Skin epidermis (tissue), 12 donors: ENCODE measurements around the gene ZNF385B.
"Not testable (repeated sequence)": the region's sequence is repeated elsewhere in the genome, so short reads cannot be mapped to it uniquely, and the experiment has no call there.

Experiments used
- H3K27ac ChIP-seq, 21 experiments: fragments of 200-600 bp; sonication (generic) in 11 of 21; one replicate each; pipeline ENCODE4 v1.5.0; 2020; ENCODE audit warnings: mild to moderate bottlenecking in 3 of 21, inconsistent platforms in 2 of 21, moderate library complexity in 2 of 21
- H3K4me3 ChIP-seq, 7 experiments: fragments of 200-600 bp; sonication (generic) in 2 of 7; one replicate each; pipeline ENCODE4 v1.5.0; 2020; ENCODE audit warnings: inconsistent platforms in 2 of 7, mild to moderate bottlenecking in 2 of 7, moderate library complexity in 1 of 7

ZNF385B gene

DNA sequence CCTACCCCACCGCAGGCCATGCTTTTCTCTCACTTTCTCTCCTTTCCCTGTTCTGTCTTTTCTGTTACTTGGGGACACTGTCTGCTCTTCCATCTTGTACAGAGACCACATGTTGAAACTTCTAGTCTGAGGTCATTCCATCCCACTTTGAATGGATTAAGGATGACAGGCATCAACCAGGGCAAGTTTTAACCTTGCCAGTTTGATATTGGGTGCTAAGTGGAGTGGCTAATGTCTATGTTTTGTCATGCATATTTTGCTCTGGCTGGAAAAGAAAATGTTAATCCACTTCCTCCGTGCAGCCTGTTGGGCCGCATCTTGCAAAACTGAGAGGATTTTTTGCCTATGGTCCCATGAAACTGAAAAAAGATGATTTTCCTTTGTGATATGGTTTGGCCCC lies 391.3 kb downstream of the ZNF385B start:
- Histone ChIP-seq H3K27ac (no peak overlapping the region), H3K4me3 (no peak overlapping the region)

DNA sequence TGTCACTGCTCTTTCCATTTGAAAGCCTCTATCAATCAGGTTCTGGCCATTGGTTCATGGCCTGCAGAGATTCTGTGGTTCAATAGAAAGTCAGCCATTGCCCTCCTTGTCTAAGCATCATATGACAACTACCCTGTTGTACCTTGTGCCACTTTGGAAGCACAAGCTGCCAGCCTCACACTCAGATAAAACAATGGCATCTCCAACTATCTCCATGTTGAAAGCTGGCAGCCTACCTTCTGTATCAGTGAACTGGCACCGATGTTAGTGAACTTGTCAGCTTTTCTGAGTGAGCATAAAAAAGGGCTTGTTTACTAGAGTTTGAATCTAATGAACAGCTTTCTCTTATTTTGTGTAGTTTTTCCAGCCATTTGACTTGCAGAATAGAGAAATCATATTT lies 393.5 kb downstream of the ZNF385B start:
- no peak overlapping the region for H3K4me3 ChIP-seq
- H3K27ac ChIP-seq: no peak overlapping the region

DNA sequence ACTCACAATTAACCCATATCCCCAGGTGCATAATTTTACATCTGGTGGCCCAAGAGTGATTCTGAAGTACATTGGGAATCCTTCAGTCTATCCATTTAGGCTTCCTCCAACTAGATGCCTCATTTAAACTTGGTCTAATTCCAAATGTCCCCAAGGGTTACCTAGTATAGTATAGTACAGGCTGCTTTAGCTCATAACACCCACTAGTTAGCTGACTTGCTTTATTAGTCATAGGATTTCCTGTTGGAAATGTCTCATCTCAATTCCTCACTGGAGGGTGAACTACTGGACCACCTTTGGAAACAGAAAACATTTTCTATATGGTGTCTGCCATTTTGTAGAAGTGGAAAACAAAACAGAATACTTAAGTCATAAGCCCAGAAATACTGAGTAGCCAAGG lies 394.3 kb downstream of the ZNF385B start:
- H3K27ac ChIP-seq: no peak overlapping the region
- no peak overlapping the region for H3K4me3 ChIP-seq

DNA sequence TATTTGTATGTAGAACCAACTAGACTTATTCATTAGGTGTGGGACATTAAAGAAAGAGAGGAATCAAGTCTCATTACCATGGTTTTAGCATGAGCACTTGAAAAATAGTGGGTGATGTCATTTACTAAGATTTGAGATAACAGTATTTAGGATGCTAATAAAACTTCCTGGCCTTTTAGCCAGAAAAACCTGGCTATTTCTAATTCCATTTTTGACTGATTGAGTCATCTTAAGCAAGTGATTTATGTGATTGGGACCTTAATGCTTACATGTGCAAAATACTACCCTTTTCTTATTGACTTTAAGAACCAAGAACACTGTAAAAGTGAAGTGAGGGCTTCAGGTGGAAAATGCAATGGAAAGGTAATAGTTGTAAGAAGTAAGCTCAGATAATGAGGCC lies 400.0 kb downstream of the ZNF385B start:
- Histone ChIP-seq H3K4me3 (no peak overlapping the region), H3K27ac (no peak overlapping the region)

DNA sequence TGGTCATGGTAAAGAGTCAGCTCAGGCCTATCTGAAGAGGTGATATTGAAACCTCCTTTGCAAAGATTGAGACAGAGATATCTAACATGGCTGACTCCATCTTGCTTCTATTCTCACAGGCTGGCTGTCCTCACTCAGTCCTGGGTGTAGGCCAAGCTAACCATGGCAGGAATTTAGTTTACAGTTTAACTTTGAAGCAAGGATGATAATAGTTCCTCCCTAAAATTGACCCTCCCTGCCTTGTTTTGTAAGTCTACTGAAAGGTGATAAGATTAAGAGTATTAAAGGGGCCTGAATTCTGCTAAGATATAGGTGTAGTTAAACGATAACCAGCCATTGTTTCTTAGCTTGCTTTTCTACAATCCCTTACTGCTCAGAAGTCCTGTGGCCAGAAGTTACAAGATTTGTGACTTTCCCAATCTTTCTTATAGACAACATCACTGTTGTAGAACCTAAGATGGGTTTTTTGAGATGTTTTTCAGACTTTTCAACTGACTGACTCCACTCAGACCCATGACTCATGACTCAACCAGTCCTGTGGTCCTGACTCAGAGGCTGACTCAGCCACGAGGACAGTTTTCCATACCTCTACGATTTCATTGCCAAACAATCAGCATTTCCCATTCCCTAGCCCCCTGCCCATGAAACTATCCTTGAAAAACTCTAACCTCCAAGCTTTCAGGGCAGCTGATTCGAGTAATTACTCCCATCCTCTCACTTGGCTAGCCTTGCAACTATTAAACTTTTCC lies 401.1 kb downstream of the ZNF385B start:
- Histone ChIP-seq H3K27ac (peak overlapping the region in 1 of 21 experiments; percentile 11), H3K4me3 (no peak overlapping the region)

DNA sequence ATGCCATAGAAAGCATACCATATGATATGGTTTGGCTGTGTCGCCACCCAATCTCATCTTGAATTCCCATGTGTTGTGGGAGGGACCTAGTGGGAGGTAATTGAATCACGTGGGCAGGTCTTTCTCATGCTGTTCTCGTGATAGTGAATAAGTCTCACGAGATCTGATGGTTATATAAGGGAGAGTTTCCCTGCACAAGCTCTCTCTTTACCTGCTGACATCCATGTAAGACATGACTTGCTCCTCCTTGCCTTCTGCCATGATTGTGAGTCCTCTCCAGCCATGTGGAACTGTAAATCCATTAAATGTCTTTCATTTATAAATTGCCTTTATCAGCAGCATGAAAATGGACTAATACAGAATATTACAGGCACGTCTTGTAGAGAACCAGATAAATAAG lies 403.3 kb downstream of the ZNF385B start:
- not testable (repeated sequence) for H3K4me3 ChIP-seq, H3K27ac ChIP-seq

DNA sequence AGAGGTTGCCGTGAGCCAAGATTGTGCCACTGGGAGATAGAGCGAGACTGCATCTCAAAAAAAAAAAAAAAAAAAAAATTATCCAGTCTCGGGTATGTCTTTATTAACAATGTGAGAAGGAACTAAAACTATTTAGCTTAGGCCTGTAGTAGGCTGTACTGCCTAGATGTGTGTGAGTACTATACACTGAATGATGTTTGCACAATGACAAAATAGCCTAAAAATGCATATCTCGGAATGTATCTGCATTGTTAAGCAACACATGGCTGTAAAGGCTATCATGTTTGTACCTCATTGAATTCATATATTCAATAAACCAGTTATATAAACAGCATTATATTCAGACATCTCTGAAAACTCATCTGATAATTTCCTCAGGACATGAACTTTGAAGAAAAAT lies 405.6 kb downstream of the ZNF385B start:
- Histone ChIP-seq H3K4me3 (no peak overlapping the region), H3K27ac (no peak overlapping the region)

DNA sequence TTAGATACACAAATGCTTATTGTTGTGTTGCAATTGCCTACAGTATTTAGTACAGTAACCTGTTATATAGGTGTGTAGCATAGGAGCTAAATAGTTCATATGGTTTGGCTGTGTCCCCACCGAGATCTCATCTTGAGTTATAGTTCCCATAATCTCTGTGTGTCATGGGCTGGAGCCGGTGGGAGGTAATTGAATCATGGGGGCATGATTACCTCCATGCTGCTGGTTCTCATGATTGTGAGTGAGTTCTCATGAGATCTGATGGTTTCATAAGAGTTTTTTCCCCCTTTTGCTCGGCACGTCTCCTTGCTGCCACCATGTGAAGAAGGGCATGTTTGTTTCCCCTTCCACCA lies 406.3 kb downstream of the ZNF385B start:
- Histone ChIP-seq H3K4me3 (no peak overlapping the region), H3K27ac (no peak overlapping the region)

DNA sequence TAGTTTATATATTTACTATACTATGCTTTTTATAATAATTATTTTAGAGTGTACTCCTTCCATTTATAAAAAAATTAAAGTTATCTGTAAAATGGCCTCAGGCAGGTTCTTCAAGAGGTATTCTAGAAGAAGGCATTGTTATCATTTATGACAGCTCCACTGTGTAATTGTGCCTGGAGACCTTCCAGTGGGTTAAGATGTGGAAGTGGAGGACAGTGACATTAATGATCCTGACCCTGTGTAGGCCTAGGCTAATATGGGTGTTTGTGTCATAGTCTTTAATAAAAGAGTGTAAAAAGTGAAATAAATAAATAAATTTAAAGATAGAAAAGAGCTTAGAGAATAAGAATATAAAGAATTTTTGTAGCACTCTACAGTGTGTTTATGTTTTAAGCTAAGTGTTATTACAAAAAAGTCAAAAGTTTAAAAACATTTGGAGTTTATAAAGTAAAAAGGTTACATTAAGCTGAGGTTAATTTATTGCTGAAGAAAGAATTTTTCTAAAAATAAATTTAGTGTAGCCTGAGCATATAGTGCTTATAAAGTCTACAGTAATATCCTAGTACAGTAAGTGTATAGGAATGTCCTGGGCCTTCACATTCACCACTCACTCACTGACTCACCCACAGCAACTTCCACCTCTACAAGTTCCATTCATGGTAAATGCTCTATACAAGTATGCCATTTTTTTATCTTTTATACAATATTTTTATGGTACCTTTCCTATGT lies 406.8 kb downstream of the ZNF385B start:
- Histone ChIP-seq H3K4me3 (no peak overlapping the region), H3K27ac (no peak overlapping the region)

DNA sequence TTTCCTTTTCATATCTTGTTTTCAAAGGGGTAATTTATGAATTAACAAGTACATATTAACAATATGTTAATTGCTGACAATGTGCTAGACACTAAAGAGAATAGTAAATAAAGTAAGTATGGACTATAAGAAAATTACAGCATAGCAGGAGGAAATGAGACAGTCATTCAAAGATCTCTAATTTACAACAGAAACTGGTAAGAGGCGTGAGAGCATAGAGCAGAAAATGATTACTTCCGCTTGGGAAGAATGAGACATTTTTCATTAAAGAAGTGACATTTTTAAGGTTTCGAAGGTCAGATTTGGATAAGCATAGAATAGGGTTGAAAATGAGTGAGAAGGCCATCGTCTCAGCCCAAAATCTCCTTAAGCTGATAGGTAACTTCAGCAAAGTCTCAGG lies 412.4 kb downstream of the ZNF385B start:
- Histone ChIP-seq H3K4me3 (no peak overlapping the region), H3K27ac (no peak overlapping the region)

DNA sequence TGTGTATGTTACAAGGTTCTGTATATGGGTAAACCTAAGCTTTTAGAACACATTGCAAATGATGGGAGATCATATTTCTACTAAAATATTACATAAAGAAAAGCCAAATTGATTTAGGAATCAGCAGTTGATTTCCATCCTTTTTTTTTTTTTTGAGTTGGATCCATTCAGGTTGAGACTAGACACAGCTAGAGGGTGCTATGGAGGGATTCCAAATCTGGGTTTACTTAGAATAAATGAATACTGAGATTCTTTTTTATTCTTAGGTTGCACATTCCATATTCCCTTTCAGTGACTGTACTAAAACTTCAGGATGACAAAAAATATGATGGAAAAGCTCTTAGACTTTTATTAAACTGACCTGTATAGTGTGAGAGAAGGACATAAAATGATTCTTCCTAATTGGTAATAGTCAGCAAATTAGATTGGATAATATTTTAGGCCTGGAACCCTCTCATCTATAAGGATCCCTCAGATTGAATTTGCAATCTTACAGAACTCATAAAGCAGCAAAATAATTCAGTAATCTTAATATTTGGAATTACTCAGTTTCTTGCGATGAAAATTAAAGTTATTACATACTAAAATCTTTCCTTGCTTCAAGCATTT lies 413.5 kb downstream of the ZNF385B start:
- Histone ChIP-seq H3K27ac (no peak overlapping the region), H3K4me3 (no peak overlapping the region)

DNA sequence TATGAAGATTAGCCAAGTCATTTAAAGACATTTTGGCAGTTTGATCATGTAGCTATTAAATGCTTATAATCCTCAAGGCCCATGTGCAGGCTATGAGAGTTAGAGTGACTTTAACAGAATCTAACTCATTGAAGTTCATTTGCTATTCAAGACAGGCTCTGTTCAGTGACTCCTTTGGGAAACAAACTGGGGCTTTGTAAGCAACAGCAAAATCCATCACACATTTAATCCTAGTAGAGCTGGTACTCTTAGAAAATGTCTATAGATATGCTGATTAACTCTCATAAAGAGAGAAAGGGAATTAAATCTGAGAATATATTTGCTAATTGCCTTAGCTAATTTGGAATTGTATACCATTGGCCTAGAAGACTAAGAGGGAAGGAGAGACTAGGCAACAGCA lies 414.0 kb downstream of the ZNF385B start:
- no peak overlapping the region for H3K27ac ChIP-seq
- no peak overlapping the region for H3K4me3 ChIP-seq

DNA sequence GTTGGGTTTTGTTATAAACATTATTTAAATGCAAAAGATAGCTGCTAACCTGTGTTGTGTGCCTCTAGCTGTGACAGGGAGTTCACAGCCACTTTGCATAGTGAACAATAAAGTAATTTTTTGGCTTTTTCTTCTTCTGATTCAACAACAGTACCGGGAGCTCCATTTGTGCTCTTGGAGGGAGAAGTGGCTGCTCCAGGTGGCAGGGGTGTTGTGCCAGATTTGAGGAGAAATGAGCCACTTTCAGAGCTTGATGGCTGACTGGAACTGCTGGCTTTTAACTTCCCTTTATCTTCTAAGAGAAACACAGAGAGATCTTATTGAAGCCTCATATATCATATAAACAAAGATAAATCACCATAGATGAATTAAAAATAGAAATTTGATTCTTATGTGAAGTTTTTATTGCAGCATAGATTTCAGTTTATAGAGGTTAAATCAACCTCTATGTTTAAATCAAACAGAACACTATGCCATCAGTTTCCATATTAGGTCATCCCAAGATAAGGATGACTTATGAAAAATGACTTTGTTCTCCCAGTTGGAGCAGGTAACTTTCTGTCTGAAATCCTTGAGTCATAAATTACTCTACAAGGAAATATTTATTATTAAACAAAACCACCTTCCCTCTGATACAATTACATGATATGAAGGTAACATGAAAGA lies 414.8 kb downstream of the ZNF385B start:
- Histone ChIP-seq H3K27ac (no peak overlapping the region), H3K4me3 (no peak overlapping the region)

DNA sequence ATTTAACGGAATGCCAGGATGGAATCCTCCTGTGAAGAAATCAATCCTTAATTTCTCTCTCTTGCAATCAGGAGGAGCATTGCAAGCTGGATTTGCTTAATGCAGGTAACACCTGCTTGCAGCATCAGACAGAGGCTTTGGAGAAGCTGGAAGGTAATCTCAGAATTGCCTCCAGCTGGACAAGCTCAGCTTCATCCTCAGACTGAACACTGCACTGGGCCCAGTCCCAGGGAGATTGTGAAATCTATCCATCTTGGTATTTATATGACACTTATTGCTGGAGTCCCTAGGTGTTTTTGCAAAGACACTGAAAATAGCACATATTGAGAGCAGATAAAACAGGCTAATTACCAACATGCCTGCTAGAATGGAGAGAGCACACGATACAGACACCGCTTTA lies 417.4 kb downstream of the ZNF385B start:
- Histone ChIP-seq H3K4me3 (no peak overlapping the region), H3K27ac (no peak overlapping the region)

DNA sequence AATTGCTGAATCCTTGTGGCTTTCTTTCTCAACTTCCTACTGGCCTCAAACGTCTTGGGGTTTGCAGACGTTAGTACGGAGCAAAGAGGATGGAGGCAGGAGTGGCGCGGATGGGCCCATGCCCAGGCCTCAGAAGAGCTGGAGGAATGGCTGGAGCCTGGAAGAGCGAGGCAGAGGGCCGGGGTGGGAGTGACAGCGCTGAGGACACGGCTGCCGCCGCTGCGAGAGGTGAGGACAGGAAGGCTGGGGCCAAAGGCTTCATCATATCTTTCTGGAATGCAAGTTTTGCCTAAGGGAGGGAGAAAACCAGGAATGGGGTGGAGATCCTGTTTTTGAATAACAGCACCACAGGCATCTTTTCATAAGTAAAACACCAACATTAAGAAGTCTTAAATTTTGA lies 418.2 kb downstream of the ZNF385B start:
- Histone ChIP-seq H3K4me3 (no peak overlapping the region), H3K27ac (no peak overlapping the region)

DNA sequence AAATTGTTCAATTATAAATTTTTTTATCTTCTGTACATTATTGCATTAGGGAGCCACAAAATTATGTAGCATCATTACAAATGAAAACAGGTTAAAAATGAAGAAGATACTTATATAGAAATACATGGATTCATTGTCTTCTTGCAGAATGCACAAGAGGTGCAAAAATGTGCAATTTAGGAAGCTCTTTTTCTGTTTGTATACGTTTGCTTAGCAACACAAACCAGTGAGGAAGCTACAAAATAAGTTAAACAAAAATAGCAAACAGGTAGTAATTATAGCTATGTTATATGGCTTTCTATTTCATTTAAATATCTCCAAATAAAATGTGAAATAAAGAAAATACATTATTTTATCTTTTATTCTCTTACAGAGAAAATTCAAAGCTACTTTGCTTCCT lies 419.2 kb downstream of the ZNF385B start:
- H3K4me3 ChIP-seq: no peak overlapping the region
- H3K27ac ChIP-seq: no peak overlapping the region

DNA sequence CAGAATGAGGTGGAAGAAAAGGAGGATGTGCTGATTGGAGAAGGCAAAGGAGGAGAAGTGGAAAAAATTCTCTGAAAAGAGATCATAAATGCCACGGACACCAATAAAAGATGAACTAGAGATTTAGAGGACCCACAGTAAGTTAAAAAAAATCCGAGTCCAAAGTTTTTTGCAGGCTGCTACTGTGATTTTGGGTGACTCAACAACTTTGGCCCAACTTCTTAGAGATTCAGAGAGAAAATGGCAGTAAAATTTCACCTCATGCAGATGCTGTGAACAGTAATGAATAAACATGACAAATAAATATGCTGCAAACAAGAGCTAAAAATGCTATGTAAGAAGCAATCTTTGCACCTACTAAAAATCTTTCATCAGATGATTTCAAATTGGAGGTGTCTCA lies 419.9 kb downstream of the ZNF385B start:
- Histone ChIP-seq H3K27ac (no peak overlapping the region), H3K4me3 (no peak overlapping the region)

DNA sequence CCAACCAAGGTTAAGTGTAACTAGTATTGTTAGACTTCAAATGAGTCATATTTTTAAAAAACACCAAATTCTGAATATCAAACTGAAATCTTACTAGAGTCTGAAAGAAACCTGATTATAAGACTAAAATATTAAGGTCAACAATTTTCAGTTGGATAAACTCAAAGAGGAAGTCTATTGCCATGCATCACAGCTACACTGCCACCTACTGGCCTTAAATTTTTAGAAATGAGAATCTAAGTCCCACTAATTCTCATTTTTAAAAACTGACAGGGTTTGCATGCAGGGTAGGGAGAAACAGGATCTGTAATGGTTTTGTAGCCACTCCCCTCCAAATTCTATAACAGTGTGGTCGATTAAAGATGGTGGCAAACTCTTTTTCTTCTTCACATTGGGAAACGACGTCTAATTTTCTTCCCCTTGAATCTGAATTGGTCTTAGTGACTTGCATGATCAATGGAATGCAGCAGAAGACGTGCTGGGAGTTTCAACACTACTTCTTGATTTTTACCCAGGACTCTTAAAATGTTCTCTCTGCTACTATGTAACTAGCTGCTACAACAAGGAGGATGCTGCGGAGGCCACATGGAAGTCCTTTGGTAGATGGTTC lies 420.7 kb downstream of the ZNF385B start:
- no peak overlapping the region for H3K27ac ChIP-seq
- H3K4me3 ChIP-seq: no peak overlapping the region

DNA sequence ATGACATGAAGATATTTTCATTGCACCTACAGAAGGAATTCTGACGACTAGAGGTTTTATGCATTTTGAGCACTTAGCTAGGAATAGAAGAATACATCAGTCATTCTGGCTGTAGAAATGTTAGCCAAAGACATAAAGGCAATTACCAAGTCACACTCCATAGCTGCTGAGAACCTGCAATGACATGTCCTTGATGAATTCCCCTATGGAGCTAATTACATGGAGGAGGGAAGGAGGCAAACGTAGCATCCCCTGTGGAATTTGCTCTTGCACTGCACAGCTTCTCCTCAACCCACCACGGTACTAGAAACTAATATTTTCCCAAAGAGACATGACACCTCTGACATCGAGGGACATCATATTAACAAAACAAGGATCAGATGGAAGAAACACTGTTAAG lies 422.8 kb downstream of the ZNF385B start:
- Histone ChIP-seq H3K27ac (no peak overlapping the region), H3K4me3 (no peak overlapping the region)

DNA sequence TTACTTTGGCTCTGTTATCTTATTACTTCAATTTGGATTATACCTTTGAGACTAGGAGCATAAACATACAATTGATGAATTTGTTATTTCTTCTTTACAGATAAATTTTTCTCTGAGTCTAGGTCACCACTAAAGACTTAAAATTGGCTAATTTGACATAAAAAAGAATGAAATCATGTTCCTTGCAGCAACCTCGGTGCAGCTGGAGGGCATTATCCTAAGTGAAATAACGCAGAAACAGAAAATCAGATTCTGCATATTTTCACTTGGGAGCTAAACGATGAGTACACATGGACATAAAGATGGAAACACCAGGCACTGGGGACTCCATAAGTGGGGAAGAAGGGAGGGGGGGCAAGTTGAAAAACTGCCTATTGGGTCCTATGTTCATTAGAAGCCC lies 424.0 kb downstream of the ZNF385B start:
- H3K4me3 ChIP-seq: no peak overlapping the region
- no peak overlapping the region for H3K27ac ChIP-seq
